GM12878 (cell line): ENCODE data around the gene PURA. TPM values are rescaled to one million over a fixed set of nuclear protein-coding genes. Genes with fewer than 3 reads are reported as not detected.

ENCODE experiments used
- ATAC-seq: fragments of 200-7000 bp; cut with Tn5 transposase; 3 replicates; pipeline ENCODE4 v1.9.1; 2020; ENCODE audit warnings: mild to moderate bottlenecking, moderate library complexity
- BruUV-seq: library from RNA; stranded (reverse); fragments of 400-500 nt; replicated peaks from 2 replicates; lab custom pipeline; 2021; lab: Mats Ljungman, UMichigan
- CTCF ChIA-PET: fragments of 300-600 bp; sonication (Branson Sonifier 250); formaldehyde crosslinking; extraction: SDS; loops from one replicate; lab custom pipeline; 2021; ENCODE audit warnings: inconsistent platforms; lab: Yijun Ruan, JAX
- POLR2A ChIA-PET: fragments of 350-600 bp; formaldehyde crosslinking; extraction: SDS; loops from one replicate; lab custom pipeline; 2021; ENCODE audit warnings: inconsistent platforms; lab: Charles Lee
- RAD21 ChIA-PET: fragments of 300-600 bp; sonication (Branson Sonifier 250); formaldehyde crosslinking; loops from one replicate; lab custom pipeline; 2023; ENCODE audit warnings: antibody characterized with exemption; ENCODE audit not compliant: unreplicated experiment; lab: Charles Lee
- SMC1A ChIA-PET: fragments of 300-600 bp; sonication (Branson Sonifier 250); formaldehyde crosslinking; loops from one replicate; lab custom pipeline; 2023; ENCODE audit not compliant: unreplicated experiment, uncharacterized antibody; lab: Charles Lee
- DNase-seq: peaks from one replicate; pipeline ENCODE4 v3.0.0-alpha.2; 2011; ENCODE audit warnings: low read depth, low spot score
- FAIRE-seq: peaks from 3 replicates; lab custom pipeline; 2011; peaks lifted over from hg19 to GRCh38; lab: Jason Lieb, UNC
- H2AFZ ChIP-seq: 2 replicates; pipeline ENCODE4 v1.6.0; 2011; ENCODE audit warnings: low read depth, low read length, control low read depth; ENCODE audit not compliant: control insufficient read depth
- H3K27ac ChIP-seq: 2 replicates; pipeline ENCODE4 v1.5.1; 2011; ENCODE audit warnings: control low read depth; ENCODE audit not compliant: control insufficient read depth, insufficient read depth
- H3K27me3 ChIP-seq, 2 experiments: replicated peaks in 1 of 2; 2 replicates each; pipeline versions ENCODE4 v1.6.0 to v1.6.1; 2011; ENCODE audit warnings: low read length in 1 of 2; ENCODE audit not compliant: control insufficient read depth in 2 of 2, insufficient read depth in 2 of 2
- H3K36me3 ChIP-seq, 2 experiments: 2 replicates each; pipeline ENCODE4 v1.5.1; 2011; ENCODE audit warnings: low read length in 1 of 2; ENCODE audit not compliant: control insufficient read depth in 2 of 2, insufficient read depth in 2 of 2
- H3K4me1 ChIP-seq: 2 replicates; pipeline ENCODE4 v1.6.1; 2011; ENCODE audit warnings: mild to moderate bottlenecking, low read length, moderate library complexity, mixed read lengths; ENCODE audit not compliant: control insufficient read depth, insufficient read depth
- H3K4me2 ChIP-seq: 2 replicates; pipeline ENCODE4 v1.6.0; 2011; ENCODE audit warnings: control low read depth; ENCODE audit not compliant: control insufficient read depth, insufficient read depth
- H3K4me3 ChIP-seq: fragments of 200-600 bp; sonication (generic); 2 replicates; pipeline ENCODE4 v1.5.1; 2016
- H3K79me2 ChIP-seq: 2 replicates; pipeline ENCODE4 v1.6.0; 2011; ENCODE audit warnings: low read length; ENCODE audit not compliant: control insufficient read depth, insufficient read depth
- H3K9ac ChIP-seq: 2 replicates; pipeline ENCODE4 v1.8.0; 2011; ENCODE audit warnings: low read length, control low read depth, mixed read lengths; ENCODE audit not compliant: control insufficient read depth, insufficient read depth
- H3K9me3 ChIP-seq: replicated peaks from 3 replicates; pipeline ENCODE4 v1.5.1; 2011; ENCODE audit warnings: mild to moderate bottlenecking, low read length; ENCODE audit not compliant: control insufficient read depth, insufficient read depth
- H4K20me1 ChIP-seq: 2 replicates; pipeline ENCODE4 v1.6.0; 2011; ENCODE audit not compliant: control insufficient read depth, insufficient read depth
- E4F1 ChIP-seq: fragments of 450-650 bp; IDR thresholded peaks from 2 replicates; pipeline ENCODE4 v1.6.1; 2018; ENCODE audit warnings: borderline replicate concordance, mild to moderate bottlenecking; ENCODE audit not compliant: partially characterized antibody
- IKZF2 ChIP-seq, 2 experiments: fragments of 450-650 bp; IDR thresholded peaks; 2 replicates each; pipeline ENCODE4 v1.6.1; 2017; ENCODE audit warnings: mild to moderate bottlenecking in 2 of 2, moderate library complexity in 2 of 2
- IRF5 ChIP-seq: fragments of 450-650 bp; IDR thresholded peaks from 2 replicates; pipeline ENCODE4 v1.6.1; 2017; ENCODE audit warnings: borderline replicate concordance
- JUNB ChIP-seq: IDR thresholded peaks from 2 replicates; pipeline ENCODE4 v1.6.1; 2016; ENCODE audit warnings: antibody characterized with exemption, mild to moderate bottlenecking
- LARP7 ChIP-seq: fragments of 450-650 bp; IDR thresholded peaks from 2 replicates; pipeline ENCODE4 v1.6.1; 2017; ENCODE audit warnings: mild to moderate bottlenecking
- MEF2B ChIP-seq: fragments of 450-650 bp; IDR thresholded peaks from 2 replicates; pipeline ENCODE4 v1.6.1; 2018; ENCODE audit warnings: mild to moderate bottlenecking, moderate library complexity; ENCODE audit not compliant: partially characterized antibody, poor library complexity, severe bottlenecking
- MTA3 ChIP-seq: IDR thresholded peaks from 2 replicates; pipeline ENCODE4 v1.6.1; 2012; ENCODE audit warnings: low read length, inconsistent platforms, borderline replicate concordance
- NBN ChIP-seq: fragments of 450-650 bp; IDR thresholded peaks from 2 replicates; pipeline ENCODE4 v1.6.1; 2016
- NR2F1 ChIP-seq: fragments of 450-650 bp; conservative IDR thresholded peaks from 2 replicates; pipeline ENCODE4 v1.6.1; 2017; ENCODE audit warnings: mild to moderate bottlenecking
- RUNX3 ChIP-seq: IDR thresholded peaks from 2 replicates; pipeline ENCODE4 v1.6.1; 2012; ENCODE audit warnings: low read length, inconsistent platforms
- SMAD1 ChIP-seq: fragments of 450-650 bp; IDR thresholded peaks from 2 replicates; pipeline ENCODE4 v1.6.1; 2018; ENCODE audit warnings: mild to moderate bottlenecking, low read depth; ENCODE audit not compliant: partially characterized antibody
- WGBS: methylation state at CpG from one replicate; pipeline ENCODE4 v1.1.6; 2016; ENCODE audit warnings: low lambda C conversion rate; ENCODE audit not compliant: insufficient replicate concordance, insufficient coverage; ENCODE audit errors: missing lambda C conversion rate; 5-methylcytosine and 5-hydroxymethylcytosine counted together
- in situ Hi-C: fragments of 300-500 bp; cut with MboI; formaldehyde crosslinking; loops from 9 replicates; pipeline ENCODE4 v1.14.3; 2018; ENCODE audit warnings: mixed read lengths
- intact Hi-C: fragments of 100-400 bp; cut with micrococcal nuclease; formaldehyde crosslinking; loops from one replicate; pipeline ENCODE4 v1.14.2; 2022; ENCODE audit not compliant: unreplicated experiment
- polyA plus RNA-seq, 11 experiments: library from polyadenylated mRNA; depleted of rRNA in 4 of 11; unstranded in 6 of 11; stranded (reverse) in 5 of 11; fragments of >200 nt; fragmentation: Nextera tagmentation in 4 of 11; fragmentation: Illumina TruSeq in 1 of 11; extraction: Ambion mirVana in 4 of 11; extraction: Trizol in 1 of 11; gene quantifications; 1 replicate in 1 of 11; 2 replicates in 10 of 11; pipeline versions ENCODE4 v1.2.1 to v1.2.3, GENCODE V29; 2011 to 2016; ENCODE audit warnings: inconsistent platforms in 2 of 11, missing spikeins in 2 of 11, low read depth in 1 of 11
- total RNA-seq, 4 experiments: library from RNA; depleted of rRNA in 3 of 4; stranded (reverse); fragments of >200 nt in 3 of 4; fragmentation: Illumina TruSeq in 1 of 4; extraction: Trizol in 1 of 4; gene quantifications; 2 replicates each; pipeline versions ENCODE4 v1.2.1 to v1.2.3, GENCODE V29; 2013 to 2021

The PURA gene
- total and polyA plus RNA-seq, 10 of the 15 experiments (the other 5 are each of a cell fraction or from before 2014, with no cell fraction given) = 3.3 to 11.8 (median 5.8) TPM

- H3K9ac ChIP-seq = no peak overlapping the region; the same call in 1 of the 2 replicates
- no peak for DNase-seq
- H3K4me2 ChIP-seq = peak overlapping the region; percentile 100
- ChIA-PET CTCF (interaction anchor here (0.7 to 3.0 kb wide), 7 partner anchors 9 to 40 kb away, joined by 3 to 14 read pairs (median 9); no protein-coding TSS in a partner anchor), SMC1A (interaction anchor here (0.6 to 4.5 kb wide), 14 partner anchors 9 to 143 kb away, joined by 3 to 25 read pairs (median 3); no protein-coding TSS in a partner anchor), RAD21 (interaction anchor here (0.8 to 2.3 kb wide), 6 partner anchors 9 to 40 kb away, joined by 3 to 12 read pairs (median 7); no protein-coding TSS in a partner anchor), POLR2A (interaction anchor here (0.6 to 2.6 kb wide), 5 partner anchors 9 to 58 kb away, joined by 3 to 5 read pairs (median 5); no protein-coding TSS in a partner anchor)
- H3K27ac ChIP-seq = no peak overlapping the region; the same call in 1 of the 2 replicates
- H3K4me1 ChIP-seq = peaks cover 19% of the 10 kb centered on the region
- no peaks in the 10 kb centered on the region for H3K9me3 ChIP-seq
- H3K4me3 ChIP-seq = peak overlapping the region; percentile 83
- intact Hi-C loops = no loop called here
- H2AFZ ChIP-seq = no peak overlapping the region; the same call in 1 of the 2 replicates
- no TSS peak for BruUV-seq
- H3K36me3 ChIP-seq = no peaks in the 10 kb centered on the region
- WGBS = 24% methylated on average over 10 of the region's 13 CpGs
- no peaks in the 10 kb centered on the region for H4K20me1 ChIP-seq
- in situ Hi-C loops = no loop called here
- ATAC-seq = peak; percentile 25
- no peaks in the 10 kb centered on the region for H3K27me3 ChIP-seq
- H3K79me2 ChIP-seq = peaks cover 60% of the 10 kb centered on the region
- no peak for TF ChIP-seq NR2F1
- TF ChIP-seq JUNB = 0 out of 2 replicates have a peak, but pooled peaks have one; percentile 19
- no peak for TF ChIP-seq MTA3
- TF ChIP-seq MEF2B = peak; percentile 33
- no peak for FAIRE-seq
Observed at GRCh38 chr5:140112685-140113179, 1.2 kb upstream of the PURA start.

GRCh38 chr5:140113180-140113698 lies 670 bp upstream of the PURA start:
- Histone ChIP-seq H3K36me3 (no peaks in the 10 kb centered on the region), H4K20me1 (no peaks in the 10 kb centered on the region), H3K79me2 (peaks cover 60% of the 10 kb centered on the region), H3K4me3 (peak overlapping the region; percentile 83), H3K9ac (peak overlapping the region; percentile 84), H3K27ac (peak overlapping the region; percentile 83; the same call in 1 of the 2 replicates), H3K9me3 (no peaks in the 10 kb centered on the region), H3K4me2 (peak overlapping the region; percentile 100)
- 1% methylated on average over 16 of the region's 28 CpGs for WGBS
- FAIRE-seq = no peak
- DNase-seq = no peak
- no TSS peak for BruUV-seq
- TF ChIP-seq IKZF2 (IDR thresholded peaks at IDR 0.05) (no peak), IRF5 (no peak), NBN (0 out of 2 replicates have a peak, but pooled peaks have one; percentile 36), LARP7 (0 out of 2 replicates have a peak, but pooled peaks have one; percentile 19), E4F1 (no peak), SMAD1 (no peak), RUNX3 (peak; percentile 10)
- TF ChIP-seq, all 136 proteins: peak for 3
- Histone ChIP-seq H2AFZ (peak overlapping the region; percentile 79), H3K4me1 (peaks cover 19% of the 10 kb centered on the region), H3K27me3 (no peaks in the 10 kb centered on the region)
- ChIA-PET RAD21 (interaction anchor here (0.8 to 2.3 kb wide), 6 partner anchors 8 to 40 kb away, joined by 3 to 12 read pairs (median 5); no protein-coding TSS in a partner anchor), SMC1A (interaction anchor here (0.8 to 4.5 kb wide), 10 partner anchors 9 to 144 kb away, joined by 3 to 25 read pairs (median 3); no protein-coding TSS in a partner anchor), CTCF (interaction anchor here (1.0 to 3.0 kb wide), 4 partner anchors 21 to 40 kb away, joined by 4 to 14 read pairs (median 10); no protein-coding TSS in a partner anchor), POLR2A (interaction anchor here (0.6 to 2.6 kb wide), 5 partner anchors 9 to 76 kb away, joined by 3 to 5 read pairs (median 5); no protein-coding TSS in a partner anchor)
- in situ Hi-C loops (no loop called here), intact Hi-C loops (no loop called here)
- peak; percentile 9 for ATAC-seq
